HepG2 (cell line): Measurements from ENCODE around the gene CNPY4. TPM values are rescaled to one million over a fixed set of nuclear protein-coding genes. Genes with fewer than 3 reads are reported as not detected.

ENCODE experiments used
- ATRX ChIP-seq: sonication (generic); formaldehyde crosslinking; IDR thresholded peaks from 2 replicates; pipeline ENCODE4 v1.4.0; 2020; ENCODE audit warnings: missing genetic modification reagents, borderline replicate concordance
- CREB1 ChIP-seq, 2 experiments: fragments of 450-650 bp in 1 of 2; IDR thresholded peaks; 2 replicates each; pipeline ENCODE4 v1.6.1; 2016 to 2017; ENCODE audit warnings: control low read depth in 1 of 2, mild to moderate bottlenecking in 1 of 2, missing compliant biosample characterization in 1 of 2, missing genetic modification characterization in 1 of 2
- FLYWCH1 ChIP-seq: sonication (generic); formaldehyde crosslinking; IDR thresholded peaks from 2 replicates; pipeline ENCODE4 v1.8.1; 2023; ENCODE audit warnings: mild to moderate bottlenecking, missing genetic modification reagents
- HINFP ChIP-seq: sonication (generic); formaldehyde crosslinking; IDR thresholded peaks from 2 replicates; pipeline ENCODE4 v1.4.0; 2020; ENCODE audit warnings: low read depth, mild to moderate bottlenecking, missing genetic modification reagents
- HMGA1 ChIP-seq: sonication (generic); formaldehyde crosslinking; conservative IDR thresholded peaks from 2 replicates; pipeline ENCODE4 v1.4.0; 2020; ENCODE audit warnings: missing genetic modification reagents
- MXD1 ChIP-seq: sonication (generic); formaldehyde crosslinking; IDR thresholded peaks from 2 replicates; pipeline ENCODE4 v1.4.0; 2020; ENCODE audit warnings: mild to moderate bottlenecking, missing genetic modification reagents
- MYPOP ChIP-seq: sonication (generic); formaldehyde crosslinking; IDR thresholded peaks from 2 replicates; pipeline ENCODE4 v1.8.1; 2023; ENCODE audit warnings: mild to moderate bottlenecking, moderate library complexity, missing genetic modification reagents
- PAX8 ChIP-seq: sonication (generic); formaldehyde crosslinking; IDR thresholded peaks from 2 replicates; pipeline ENCODE4 v1.8.0; 2022; ENCODE audit warnings: mild to moderate bottlenecking, missing genetic modification reagents, borderline replicate concordance
- PHF21A ChIP-seq: sonication (generic); formaldehyde crosslinking; IDR thresholded peaks from 2 replicates; pipeline ENCODE4 v1.5.0; 2020; ENCODE audit warnings: mild to moderate bottlenecking, missing genetic modification reagents
- PITX1 ChIP-seq: sonication (generic); formaldehyde crosslinking; IDR thresholded peaks from 2 replicates; pipeline ENCODE4 v1.5.1; 2020; ENCODE audit warnings: mild to moderate bottlenecking, missing genetic modification reagents
- REXO4 ChIP-seq: sonication (generic); formaldehyde crosslinking; IDR thresholded peaks from 2 replicates; pipeline ENCODE4 v1.8.0; 2022; ENCODE audit warnings: missing genetic modification reagents, mild to moderate bottlenecking, borderline replicate concordance
- THAP9 ChIP-seq: sonication (generic); formaldehyde crosslinking; IDR thresholded peaks from 2 replicates; pipeline ENCODE4; 2020; ENCODE audit warnings: missing genetic modification reagents, mild to moderate bottlenecking, borderline replicate concordance
- ZMYM4 ChIP-seq: sonication (generic); formaldehyde crosslinking; IDR thresholded peaks from 2 replicates; pipeline ENCODE4 v1.8.1; 2023; ENCODE audit warnings: mild to moderate bottlenecking, missing genetic modification reagents
- ZNF510 ChIP-seq: sonication (generic); formaldehyde crosslinking; IDR thresholded peaks from 2 replicates; pipeline ENCODE4 v1.4.0; 2020; ENCODE audit warnings: low read depth, mild to moderate bottlenecking, missing genetic modification reagents
- ZNF772 ChIP-seq: sonication (generic); formaldehyde crosslinking; IDR thresholded peaks from 2 replicates; pipeline ENCODE4 v1.5.0; 2020; ENCODE audit warnings: mild to moderate bottlenecking, missing genetic modification reagents
- ZSCAN22 ChIP-seq: sonication (generic); formaldehyde crosslinking; IDR thresholded peaks from 2 replicates; pipeline ENCODE4 v1.4.0; 2020; ENCODE audit warnings: mild to moderate bottlenecking, missing genetic modification reagents
- ZZZ3 ChIP-seq: sonication (generic); formaldehyde crosslinking; IDR thresholded peaks from 2 replicates; pipeline ENCODE4 v1.4.0; 2020; ENCODE audit warnings: missing genetic modification reagents, mild to moderate bottlenecking, borderline replicate concordance
- polyA plus RNA-seq, 8 experiments: library from polyadenylated mRNA; depleted of rRNA in 3 of 8; stranded (reverse) in 7 of 8; unstranded in 1 of 8; fragments of >200 nt; fragmentation: Illumina TruSeq in 4 of 8; extraction: Trizol in 4 of 8; gene quantifications; 2 replicates each; pipeline versions ENCODE4 v1.2.1 to v1.2.3, GENCODE V29; 2011 to 2016; ENCODE audit warnings: low read depth in 4 of 8, missing spikeins in 1 of 8, mixed read lengths in 1 of 8; ENCODE audit not compliant: insufficient read depth in 1 of 8
- total RNA-seq, 5 experiments: library from RNA; depleted of rRNA; stranded (reverse); fragments of >200 nt; fragmentation: Illumina TruSeq; extraction: Trizol; gene quantifications; 2 replicates each; pipeline ENCODE4 v1.2.3, GENCODE V29; 2016; ENCODE audit warnings: low read depth in 1 of 5
- TF ChIP-seq, protein P1 (sequence below): IDR thresholded peaks from 2 replicates; pipeline ENCODE4 v1.6.1; 2016; ENCODE audit warnings: mild to moderate bottlenecking, missing biosample characterization, missing genetic modification reagents
- TF ChIP-seq, protein P2 (sequence below): sonication (generic); formaldehyde crosslinking; IDR thresholded peaks from 2 replicates; pipeline ENCODE4 v1.8.1; 2022; ENCODE audit warnings: mild to moderate bottlenecking, missing genetic modification reagents

Gene CNPY4
- total and polyA plus RNA-seq, 2 of the 13 experiments (the other 11 are each of a cell fraction or from before 2014, with no cell fraction given) = 6.2 to 12.7 TPM

DNA sequence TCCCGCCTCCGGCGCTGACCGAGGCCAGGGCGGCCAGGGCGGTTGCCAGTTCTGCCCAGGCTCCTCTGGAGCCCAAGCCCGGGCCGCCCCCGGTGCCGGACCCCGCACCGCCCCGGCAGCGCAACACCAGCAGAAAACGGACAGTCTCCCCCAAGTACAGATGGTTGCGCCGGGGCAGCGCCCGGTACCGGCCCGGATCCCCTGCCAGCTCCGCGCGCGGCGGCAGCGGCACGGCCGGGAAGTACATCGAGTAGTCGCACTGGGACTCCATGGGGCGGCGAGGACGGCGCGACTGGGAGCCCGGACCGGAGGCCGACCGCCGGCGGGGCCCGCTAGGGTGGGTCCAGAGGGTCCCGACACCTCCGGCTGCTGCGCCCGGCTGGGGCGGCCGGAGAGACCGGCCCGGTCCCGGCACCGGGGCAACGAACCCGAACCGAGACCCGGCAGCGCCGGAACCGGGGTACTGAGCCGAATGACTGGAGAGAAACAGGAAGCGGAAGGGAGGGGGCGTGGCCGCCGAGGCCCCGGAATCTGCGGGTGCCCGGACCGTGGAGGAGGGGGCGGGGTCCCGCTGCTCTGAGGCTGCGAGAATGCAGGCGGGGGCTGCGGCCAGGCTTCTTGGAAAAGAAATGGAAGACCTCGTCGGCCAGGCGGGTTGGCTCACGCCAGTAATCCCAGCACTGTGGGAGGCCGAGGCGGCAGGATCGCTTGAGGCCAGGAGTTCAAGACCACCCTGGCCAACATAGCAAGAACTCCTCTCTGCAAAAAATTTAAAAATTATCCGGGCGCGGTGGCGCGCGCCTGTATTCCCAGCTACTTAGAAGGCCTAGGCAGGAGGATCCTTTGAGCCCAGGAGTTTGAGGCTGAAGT lies 39.0 kb downstream of the CNPY4 start, which contains the start of gene TRAPPC14 (continued):
- TF ChIP-seq THAP9 (CRISPR knock-in tag) (no peak; the same call in 1 of the 2 replicates), PITX1 (CRISPR knock-in tag) (peak; percentile 53; the same call in 1 of the 2 replicates), PHF21A (CRISPR knock-in tag) (no peak), ATRX (CRISPR knock-in tag) (no peak), ZMYM4 (CRISPR knock-in tag) (no peak; the same call in 1 of the 2 replicates), CREB1 (IDR thresholded peaks at IDR 0.05) (no peak), CREB1 (CRISPR knock-in tag; IDR thresholded peaks at IDR 0.05) (no peak), ZSCAN22 (CRISPR knock-in tag) (no peak), ZZZ3 (CRISPR knock-in tag) (0 out of 2 replicates have a peak, but pooled peaks have one; percentile 57), HMGA1 (CRISPR knock-in tag) (no peak), REXO4 (CRISPR knock-in tag) (no peak), FLYWCH1 (no peak), PAX8 (CRISPR knock-in tag) (no peak), MXD1 (CRISPR knock-in tag) (no peak), HINFP (CRISPR knock-in tag) (peak; percentile 55; the same call in 1 of the 2 replicates), ZNF510 (CRISPR knock-in tag) (no peak), ZNF772 (no peak), MYPOP (peak; percentile 32; the same call in 1 of the 2 replicates)
- TF ChIP-seq, protein P1, sequence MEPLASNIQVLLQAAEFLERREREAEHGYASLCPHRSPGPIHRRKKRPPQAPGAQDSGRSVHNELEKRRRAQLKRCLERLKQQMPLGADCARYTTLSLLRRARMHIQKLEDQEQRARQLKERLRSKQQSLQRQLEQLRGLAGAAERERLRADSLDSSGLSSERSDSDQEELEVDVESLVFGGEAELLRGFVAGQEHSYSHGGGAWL = no peak; the same call in 1 of the 2 replicates
- TF ChIP-seq, protein P2, sequence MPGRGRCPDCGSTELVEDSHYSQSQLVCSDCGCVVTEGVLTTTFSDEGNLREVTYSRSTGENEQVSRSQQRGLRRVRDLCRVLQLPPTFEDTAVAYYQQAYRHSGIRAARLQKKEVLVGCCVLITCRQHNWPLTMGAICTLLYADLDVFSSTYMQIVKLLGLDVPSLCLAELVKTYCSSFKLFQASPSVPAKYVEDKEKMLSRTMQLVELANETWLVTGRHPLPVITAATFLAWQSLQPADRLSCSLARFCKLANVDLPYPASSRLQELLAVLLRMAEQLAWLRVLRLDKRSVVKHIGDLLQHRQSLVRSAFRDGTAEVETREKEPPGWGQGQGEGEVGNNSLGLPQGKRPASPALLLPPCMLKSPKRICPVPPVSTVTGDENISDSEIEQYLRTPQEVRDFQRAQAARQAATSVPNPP (CRISPR knock-in tag) = no peak
